Measurements from ENCODE around the gene SPRTN.

Gene SPRTN

DNA sequence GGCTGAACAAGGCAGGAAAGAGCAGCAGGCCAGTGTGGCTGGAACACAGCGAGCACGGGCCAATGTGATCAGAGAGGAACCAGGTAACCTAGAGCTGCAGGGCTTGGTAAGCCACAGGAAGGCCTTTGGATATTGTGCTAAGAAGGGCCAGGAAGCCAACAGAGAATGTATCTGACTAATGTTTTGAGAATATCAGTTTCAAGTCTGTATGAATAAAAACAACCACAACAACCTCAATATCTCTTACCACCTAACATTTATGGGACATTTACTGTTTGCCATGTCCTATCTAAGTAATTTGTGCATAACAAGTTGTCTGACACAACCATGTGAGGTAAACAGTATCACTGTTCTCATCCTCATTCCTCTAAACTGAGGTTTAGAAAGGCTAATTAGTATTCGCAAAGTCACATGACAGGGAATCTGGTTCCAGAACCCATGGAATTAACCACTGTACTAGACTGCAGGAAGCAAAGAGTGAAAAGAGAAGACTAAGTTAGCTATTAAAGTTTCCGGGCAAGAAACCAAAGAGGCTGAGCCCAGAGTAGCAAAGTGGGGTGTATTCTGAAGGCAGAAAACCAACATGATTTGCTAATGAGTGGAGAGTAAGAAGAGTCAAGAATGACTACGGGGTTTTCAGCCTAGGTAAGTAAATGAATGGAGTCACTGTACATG, 38.9 kb downstream of the SPRTN start:
- no peak for DNase-seq

DNA sequence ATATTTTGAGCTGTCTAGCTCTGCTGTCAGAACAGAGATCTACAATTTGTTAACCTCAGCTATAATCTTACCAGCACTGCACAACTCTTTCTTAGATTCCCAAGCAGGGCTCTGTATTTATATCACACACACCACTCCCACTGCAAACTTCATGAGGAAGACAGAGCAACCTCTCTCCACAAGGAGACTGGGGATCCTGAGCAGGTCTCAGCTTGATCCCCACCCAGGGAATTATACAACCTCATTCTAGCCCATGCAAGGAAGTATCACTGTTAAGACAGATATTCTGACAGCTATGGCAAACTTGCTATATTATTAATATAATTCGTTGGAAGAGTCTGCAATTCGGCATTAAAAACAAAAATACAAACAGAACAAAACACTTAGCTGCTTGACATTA, 43.6 kb downstream of the SPRTN start:
- no peak for DNase-seq

DNA sequence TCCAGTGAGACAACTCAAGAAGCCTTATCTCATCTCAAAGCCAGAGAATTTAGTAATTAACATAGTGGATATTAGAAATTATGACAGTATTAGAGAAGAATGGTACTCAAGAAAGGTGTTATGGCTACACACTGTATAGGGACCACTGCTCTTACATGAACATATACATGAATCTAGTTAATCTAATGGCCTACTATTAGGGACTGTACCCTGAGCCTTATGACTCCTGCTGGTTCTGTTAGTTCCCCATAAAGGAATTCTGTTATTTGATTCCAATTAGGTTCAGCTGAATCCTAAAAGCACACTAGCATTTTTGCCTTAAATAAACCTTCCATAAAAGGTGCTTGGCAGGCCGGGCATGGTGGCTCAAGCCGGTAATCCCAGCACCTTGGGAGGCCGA, 44.3 kb downstream of the SPRTN start:
- DNase-seq: no peak

- DNase-seq: no peak
Measured at GRCh38 chr1:231383159-231383860, 45.2 kb downstream of the SPRTN start.

DNA sequence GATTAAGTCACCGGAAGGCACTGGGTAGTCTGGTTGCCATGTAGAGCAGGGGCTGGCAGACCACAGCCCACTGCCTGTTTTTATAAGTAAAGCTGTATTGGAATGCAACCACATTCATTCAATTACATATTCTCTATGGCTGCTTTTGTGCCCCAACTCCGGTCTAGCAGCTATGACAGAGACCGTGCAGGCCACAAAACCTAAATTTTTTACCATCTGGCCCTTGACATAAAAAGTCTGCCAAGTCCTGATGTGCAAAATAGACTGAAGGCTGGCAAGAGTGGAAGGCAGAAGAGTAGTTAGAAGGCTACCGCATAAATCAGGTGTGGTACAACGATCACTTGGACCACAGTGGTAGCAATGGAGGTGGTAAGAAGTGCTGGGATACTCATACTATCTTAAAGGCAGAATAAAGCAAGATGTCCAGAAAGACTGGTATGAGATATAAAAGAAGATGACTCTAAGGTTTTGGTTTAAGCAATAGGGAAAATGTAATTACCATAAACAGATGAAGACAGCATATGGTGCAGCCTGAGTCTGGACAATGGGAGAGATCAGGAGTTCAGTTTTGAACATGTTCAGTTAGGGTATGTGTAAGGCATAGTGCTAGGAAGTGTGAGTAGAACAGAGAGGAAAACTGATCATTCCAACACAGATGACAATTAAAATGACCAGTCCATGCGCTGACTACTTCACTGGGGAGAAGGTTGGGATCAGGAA, 46.8 kb downstream of the SPRTN start:
- DNase-seq: no peak

DNA sequence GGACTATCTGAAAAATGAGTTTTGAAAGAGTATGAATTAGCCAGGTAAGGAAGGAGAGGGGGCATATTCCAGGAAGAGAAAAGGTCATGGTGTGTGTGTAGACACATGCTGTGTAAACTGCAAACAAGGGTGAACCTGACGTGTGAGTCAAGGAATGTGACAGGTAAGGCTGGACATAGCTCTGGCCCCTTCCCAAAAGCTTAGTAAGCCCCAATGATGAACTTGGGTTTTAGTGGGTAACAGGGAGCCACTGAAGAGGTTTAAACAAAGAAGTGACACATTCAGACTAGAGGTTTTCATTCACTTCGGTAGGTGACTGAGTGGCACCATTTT, 47.3 kb downstream of the SPRTN start:
- no peak for DNase-seq

GRCh38 chr1:231386466-231386865, 48.4 kb downstream of the SPRTN start:
- DNase-seq: no peak

- no peak for DNase-seq
Measured at GRCh38 chr1:231387770-231388669, 49.9 kb downstream of the SPRTN start.

DNA sequence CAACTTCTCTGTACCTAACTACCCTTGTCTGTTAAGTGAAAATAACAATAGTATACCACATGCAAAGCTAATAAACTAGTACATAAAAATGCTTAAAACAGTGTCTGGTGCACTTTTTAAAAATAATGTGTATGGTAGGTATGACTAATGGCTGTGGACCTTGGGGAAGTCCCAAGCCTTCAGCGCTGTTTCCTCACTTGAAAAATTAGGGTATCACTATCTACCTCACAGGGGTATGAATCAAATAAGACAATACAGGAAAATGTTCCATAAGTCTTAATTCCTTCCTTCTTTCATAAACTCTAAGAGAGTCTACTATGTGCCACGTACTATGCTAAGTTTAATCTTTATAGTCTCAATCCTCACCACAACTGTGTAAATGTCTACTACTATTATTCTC, 52.0 kb downstream of the SPRTN start:
- DNase-seq: no peak

GRCh38 chr1:231392389-231393131, 54.5 kb downstream of the SPRTN start:
- DNase-seq: no peak

- DNase-seq: no peak
Measured at GRCh38 chr1:231393668-231394067, 55.6 kb downstream of the SPRTN start.

- no peak for DNase-seq
Measured at GRCh38 chr1:231395076-231395997, 57.2 kb downstream of the SPRTN start.

DNA sequence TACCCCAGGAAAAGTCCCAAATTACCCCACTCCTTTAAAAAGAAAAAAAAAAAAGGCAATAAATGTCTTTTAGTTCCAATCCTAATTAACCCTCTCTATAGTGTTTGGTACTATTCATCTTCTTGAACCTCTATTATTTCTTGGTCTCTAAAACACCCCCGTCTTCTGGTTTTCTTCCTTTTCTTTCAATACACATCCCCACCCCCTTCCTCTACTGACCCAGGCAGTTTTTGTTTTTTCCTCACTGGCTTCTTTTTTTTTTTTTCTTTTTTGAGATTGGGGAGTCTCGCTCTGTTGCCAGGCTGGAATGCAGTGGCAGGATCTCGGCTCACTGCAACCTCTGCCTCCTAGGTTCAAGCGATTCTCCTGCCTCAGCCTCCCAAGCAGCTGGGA, 57.9 kb downstream of the SPRTN start:
- no peak for DNase-seq

DNA sequence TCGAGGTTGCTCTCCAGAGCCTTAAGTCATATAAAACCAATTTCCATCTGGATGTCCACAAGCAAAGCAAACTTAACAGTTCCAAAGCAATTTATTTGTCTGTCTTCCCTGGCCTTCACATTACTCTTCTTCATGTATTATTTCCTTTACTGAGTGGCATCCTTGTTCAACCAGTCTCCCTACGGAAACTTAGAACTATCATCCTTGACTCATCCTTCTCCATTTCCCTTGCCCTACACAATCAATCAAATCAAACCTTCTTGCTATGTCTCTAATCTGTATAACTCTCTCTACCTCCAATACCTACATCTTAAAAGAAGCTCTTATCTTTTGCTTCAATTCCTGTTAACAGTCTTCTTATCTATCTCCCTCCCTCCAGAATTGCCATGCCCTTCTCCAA, 58.5 kb downstream of the SPRTN start:
- no peak for DNase-seq

DNA sequence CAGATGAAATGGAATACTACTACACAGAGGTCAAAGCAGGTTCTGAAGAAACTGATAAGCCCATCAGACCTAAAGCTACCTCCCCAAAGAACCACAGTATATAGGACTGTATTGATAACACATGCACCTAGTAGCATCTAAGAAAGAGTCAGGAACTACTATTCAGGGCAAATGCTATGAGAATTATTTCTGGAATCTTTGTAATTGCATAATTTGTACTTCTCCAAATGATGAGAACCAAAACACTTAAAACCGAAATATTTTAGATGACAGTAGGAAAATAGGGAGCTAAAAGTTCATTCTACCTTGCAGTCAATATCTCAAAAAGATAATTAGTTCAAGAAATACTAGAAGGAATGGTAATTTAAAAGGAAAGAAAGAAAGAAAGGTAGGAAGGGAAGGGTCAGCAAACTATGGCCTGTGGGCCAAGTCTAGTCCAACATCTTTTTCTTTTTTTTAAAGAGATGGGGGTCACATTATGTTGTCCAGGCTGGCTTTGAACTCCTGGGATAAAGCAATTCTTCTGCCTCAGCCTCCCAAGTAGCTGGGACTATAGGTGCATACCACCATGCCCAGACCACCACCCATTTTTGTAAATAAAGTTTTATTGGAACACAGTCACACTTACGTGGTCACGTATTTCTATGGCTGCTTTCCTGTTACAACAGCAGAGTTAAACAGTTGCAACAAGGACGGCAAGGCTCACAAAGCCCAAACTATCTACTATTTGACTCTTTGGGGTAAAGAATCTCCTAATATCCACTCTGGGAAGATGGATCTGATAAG, 60.0 kb downstream of the SPRTN start:
- no peak for DNase-seq

DNA sequence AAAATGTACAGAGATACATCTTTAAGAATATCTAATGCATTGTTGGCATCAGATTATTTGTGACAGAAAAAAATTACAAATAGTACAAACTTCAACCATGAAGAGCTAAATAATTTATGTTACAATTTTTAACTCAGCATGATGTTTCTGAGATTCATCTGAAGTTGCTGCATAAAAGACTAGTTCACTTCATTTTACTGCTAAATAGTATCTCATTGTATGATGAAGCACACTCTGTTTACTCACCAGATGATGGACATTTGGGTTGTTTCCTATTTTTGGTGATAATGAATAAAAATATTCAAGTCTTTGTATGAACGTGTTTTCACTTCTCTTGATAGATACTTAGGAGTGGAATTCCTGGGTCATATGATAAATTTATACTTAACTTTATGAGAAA, 63.4 kb downstream of the SPRTN start:
- no peak for DNase-seq

DNA sequence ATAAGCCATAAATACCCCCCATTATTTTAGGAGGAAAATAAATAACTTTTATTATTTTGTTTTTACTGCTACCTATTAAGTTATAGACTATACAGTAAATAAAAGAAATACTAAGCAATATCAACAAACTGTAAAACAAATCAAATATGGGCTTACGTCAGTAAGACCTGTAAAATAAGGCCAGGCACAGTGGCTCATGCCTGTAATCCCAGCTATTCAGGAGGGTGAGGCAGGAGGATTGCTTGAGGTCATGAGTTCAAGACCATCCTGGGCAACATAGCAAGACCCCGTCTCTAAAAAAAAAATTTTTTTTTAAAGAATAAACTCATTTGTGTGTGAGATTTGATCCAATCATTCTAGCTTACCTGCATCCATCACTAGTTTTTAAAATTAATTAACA, 66.2 kb downstream of the SPRTN start:
- no peak for DNase-seq
